Fibroblast of villous mesenchyme (primary cell): ENCODE data around the gene ATRNL1. TPM values are rescaled to one million over a fixed set of nuclear protein-coding genes. Genes with fewer than 3 reads are reported as not detected.

Experiments
- DNase-seq: peaks from one replicate; pipeline ENCODE4 v3.0.0-alpha.2; 2010; ENCODE audit warnings: low read depth
- H3K4me3 ChIP-seq: 2 replicates; pipeline ENCODE4 v1.5.1; 2011; ENCODE audit warnings: low read depth, mild to moderate bottlenecking, low read length
- total RNA-seq: library from RNA; depleted of rRNA; stranded (reverse); fragments of >200 nt; gene quantifications from 2 replicates; pipeline ENCODE4 v1.2.3, GENCODE V29; 2012
- TF ChIP-seq, protein P1 (sequence below): IDR thresholded peaks from 2 replicates; pipeline ENCODE4 v1.5.1; 2012; ENCODE audit warnings: low read depth, mild to moderate bottlenecking, low read length; ENCODE audit not compliant: insufficient read depth

The ATRNL1 gene
- total RNA-seq, 1 donor = 13.0 TPM

DNA sequence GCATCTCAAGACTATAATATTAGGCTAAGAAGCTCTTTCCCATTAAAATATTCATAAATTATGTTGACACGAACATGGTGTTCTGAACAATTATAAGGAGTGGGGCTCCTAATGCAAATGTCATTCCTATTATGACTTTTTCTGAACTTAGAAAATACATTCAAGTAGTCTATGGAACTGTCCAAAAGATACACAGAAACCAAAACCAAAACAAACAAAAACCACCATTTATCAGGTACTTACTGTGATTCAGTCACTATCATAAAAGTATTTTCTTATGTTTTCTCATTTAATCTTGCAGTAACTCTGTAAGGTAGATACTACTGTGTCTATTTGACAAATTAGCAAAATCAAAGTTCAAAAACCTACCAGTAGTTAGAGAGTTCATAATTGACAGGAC is 773.0 kb downstream of the ATRNL1 start:
- TF ChIP-seq, protein P1, sequence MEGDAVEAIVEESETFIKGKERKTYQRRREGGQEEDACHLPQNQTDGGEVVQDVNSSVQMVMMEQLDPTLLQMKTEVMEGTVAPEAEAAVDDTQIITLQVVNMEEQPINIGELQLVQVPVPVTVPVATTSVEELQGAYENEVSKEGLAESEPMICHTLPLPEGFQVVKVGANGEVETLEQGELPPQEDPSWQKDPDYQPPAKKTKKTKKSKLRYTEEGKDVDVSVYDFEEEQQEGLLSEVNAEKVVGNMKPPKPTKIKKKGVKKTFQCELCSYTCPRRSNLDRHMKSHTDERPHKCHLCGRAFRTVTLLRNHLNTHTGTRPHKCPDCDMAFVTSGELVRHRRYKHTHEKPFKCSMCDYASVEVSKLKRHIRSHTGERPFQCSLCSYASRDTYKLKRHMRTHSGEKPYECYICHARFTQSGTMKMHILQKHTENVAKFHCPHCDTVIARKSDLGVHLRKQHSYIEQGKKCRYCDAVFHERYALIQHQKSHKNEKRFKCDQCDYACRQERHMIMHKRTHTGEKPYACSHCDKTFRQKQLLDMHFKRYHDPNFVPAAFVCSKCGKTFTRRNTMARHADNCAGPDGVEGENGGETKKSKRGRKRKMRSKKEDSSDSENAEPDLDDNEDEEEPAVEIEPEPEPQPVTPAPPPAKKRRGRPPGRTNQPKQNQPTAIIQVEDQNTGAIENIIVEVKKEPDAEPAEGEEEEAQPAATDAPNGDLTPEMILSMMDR = no peak
- DNase-seq = no peak
- no peak overlapping the region for H3K4me3 ChIP-seq

DNA sequence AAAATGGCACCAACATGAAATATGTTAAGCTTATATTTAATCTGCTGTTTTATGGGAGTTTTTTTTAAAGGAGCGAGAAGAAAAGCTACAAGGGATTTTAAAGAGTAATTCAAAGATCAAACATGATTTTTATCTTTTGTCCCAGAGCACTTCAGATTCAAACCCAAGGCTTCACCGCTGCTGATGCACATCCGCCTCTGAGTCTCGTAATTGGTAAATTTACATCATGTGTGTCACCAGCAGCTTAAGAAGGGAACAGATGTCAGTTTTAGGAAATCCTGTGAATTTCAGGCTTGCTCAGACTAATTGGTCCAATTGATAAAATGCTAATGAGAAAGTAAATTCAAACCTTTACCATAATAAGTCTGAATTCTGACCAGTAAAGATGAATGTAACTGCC is 773.5 kb downstream of the ATRNL1 start:
- TF ChIP-seq, protein P1 = no peak
- DNase-seq = no peak

DNA sequence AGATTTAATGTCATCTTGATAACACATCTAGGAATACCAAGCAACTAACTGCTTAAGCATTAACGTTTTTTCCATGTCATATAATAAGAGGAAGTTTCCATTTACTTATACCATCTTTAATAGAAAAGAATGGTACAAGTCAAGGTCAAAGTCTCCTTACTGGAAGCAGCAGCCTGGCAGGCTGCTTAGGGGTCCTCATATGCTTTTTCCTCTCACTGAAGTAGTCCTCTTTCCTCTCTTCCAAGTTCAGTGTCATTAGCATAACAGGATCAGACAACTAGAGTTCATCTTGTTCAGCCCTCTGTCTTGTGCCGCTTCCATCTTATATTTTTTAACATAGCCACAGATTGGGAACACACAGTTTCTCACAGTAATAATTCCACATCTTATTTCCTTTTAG is 774.1 kb downstream of the ATRNL1 start:
- no peak for DNase-seq
- no peak overlapping the region for H3K4me3 ChIP-seq
- TF ChIP-seq, protein P1 = no peak

More for the DNA sequence above, 773.5 kb downstream of the ATRNL1 start:
- no peak overlapping the region for H3K4me3 ChIP-seq

DNA sequence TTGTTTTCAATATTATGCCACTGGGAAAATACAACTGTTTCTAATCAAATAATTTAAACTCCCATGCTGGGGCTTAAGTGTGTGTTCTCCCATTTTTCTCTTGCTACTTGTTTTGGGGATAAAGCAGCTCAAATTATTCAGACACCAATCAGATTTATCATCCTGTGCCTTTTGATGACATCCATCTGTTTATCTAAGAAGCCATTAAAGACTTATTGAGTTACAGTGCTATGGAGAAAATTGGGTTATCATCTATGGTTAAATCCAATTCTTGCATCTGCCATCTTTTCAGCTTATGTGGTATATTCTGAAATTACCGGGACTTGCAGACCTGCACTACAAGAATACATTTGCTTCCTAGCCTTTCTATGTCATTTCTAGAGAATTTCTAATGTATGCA is 778.7 kb downstream of the ATRNL1 start:
- no peak overlapping the region for H3K4me3 ChIP-seq
- DNase-seq = no peak
- TF ChIP-seq, protein P1 = no peak

DNA sequence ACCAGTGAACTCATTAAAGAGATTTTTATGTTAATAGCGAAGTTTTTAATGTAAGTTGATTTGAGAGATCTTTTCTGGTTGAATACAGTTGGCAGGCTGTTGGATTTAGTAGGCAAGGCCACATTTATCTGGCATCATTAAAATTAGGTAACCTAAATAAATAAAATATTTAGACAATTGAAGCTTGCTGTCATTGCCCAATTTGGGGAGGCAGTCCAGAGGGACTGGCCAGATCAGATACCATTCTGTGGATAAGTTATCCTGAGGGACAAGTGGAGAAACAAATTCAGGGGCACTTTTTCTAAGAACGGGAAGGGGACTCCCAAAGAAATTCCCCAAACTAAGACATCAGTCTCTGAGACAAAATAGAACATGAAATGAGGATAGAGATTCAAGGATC is 782.0 kb downstream of the ATRNL1 start:
- H3K4me3 ChIP-seq = no peak overlapping the region
- no peak for DNase-seq

DNA sequence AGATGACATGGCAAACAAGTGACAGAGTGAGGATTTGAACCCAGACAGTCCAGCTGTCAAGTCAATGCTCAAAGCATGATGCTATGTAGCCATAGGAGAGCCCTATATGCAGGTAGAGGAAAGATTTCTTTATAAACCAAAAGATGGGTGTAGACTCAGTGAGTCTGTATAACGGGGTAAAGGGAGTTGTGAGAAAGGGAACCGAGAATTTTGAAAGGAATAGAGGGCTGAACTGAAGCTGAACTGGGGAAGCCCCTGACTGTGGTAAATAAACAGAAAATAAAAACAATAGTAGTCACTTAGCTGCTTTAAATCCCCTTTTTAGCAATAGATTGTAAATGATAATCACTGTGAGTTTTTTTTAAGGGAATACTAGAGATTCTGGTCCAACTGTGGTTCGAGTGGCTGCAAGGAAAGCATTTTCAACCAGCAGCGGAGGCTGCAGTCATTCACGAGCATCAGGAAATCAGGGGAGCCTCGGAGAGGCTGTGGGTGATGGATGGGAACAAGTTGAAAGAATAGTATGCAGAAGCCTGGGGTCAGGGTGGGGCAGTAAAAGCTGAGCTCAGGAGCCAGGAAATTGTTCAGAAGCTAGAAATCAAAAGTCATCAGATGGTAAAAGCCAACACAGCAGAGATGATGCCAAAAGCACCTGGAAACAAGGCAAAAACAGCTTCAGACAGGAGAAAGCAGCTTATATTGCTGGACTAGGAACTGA is 786.4 kb downstream of the ATRNL1 start:
- H3K4me3 ChIP-seq = no peak overlapping the region
- TF ChIP-seq, protein P1 = no peak
- DNase-seq = no peak

More for the DNA sequence above, 782.0 kb downstream of the ATRNL1 start:
- TF ChIP-seq, protein P1 = no peak

DNA sequence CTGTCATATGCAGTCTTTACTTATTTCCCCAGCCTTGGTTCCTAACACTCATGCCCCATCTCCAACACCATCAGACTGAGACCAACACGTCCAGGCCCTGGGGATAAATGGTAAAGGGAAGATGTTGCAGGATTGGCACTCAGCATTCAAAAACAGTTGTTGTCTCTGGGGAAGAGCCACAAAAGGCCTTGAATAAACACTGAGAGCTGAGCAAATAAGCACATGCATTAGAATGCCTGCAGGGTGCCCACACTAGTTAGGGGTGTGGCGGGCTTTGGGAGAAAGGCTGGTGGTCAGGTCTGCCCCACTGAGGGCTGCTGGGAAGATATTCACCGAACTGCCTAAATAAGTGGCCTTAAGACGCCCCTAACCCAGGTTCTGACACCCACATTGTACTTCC is 788.9 kb downstream of the ATRNL1 start:
- no peak overlapping the region for H3K4me3 ChIP-seq
- TF ChIP-seq, protein P1 = no peak
- no peak for DNase-seq
